K562 (cell line): ENCODE data around the gene KIAA0825. TPM values are rescaled to one million over a fixed set of nuclear protein-coding genes. Genes with fewer than 3 reads are reported as not detected.

Experiments
- ATAC-seq: fragments of 200-7000 bp; cut with Tn5 transposase; 3 replicates; pipeline ENCODE4 v1.9.1; 2020; ENCODE audit warnings: moderate library complexity
- BruUV-seq: library from RNA; stranded (reverse); fragments of 400-500 nt; replicated peaks from 2 replicates; lab custom pipeline; 2021; lab: Mats Ljungman, UMichigan
- CTCF ChIA-PET: fragments of 300-600 bp; formaldehyde crosslinking; extraction: SDS; loops from one replicate; lab custom pipeline; 2021; ENCODE audit warnings: low intra/inter-chr PET ratio; lab: Yijun Ruan, JAX
- POLR2A ChIA-PET: fragments of 300-600, 350-650 bp; sonication (Branson Sonifier 250); formaldehyde crosslinking; extraction: SDS; loops from one replicate; lab custom pipeline; 2021; ENCODE audit warnings: antibody characterized with exemption, inconsistent platforms; lab: Yijun Ruan, JAX
- DNase-seq, 4 experiments: peaks; one replicate each; pipeline versions ENCODE4 v3.0.0 to v3.0.0-alpha.2; 2011 to 2018; ENCODE audit warnings: low spot score in 3 of 4, mixed read lengths in 3 of 4; ENCODE audit errors: extremely low read depth in 1 of 4
- FAIRE-seq: peaks from 2 replicates; lab custom pipeline; 2011; peaks lifted over from hg19 to GRCh38; lab: Jason Lieb, UNC
- H2AFZ ChIP-seq: 2 replicates; pipeline ENCODE4 v1.6.0; 2011; ENCODE audit warnings: low read depth, low read length, control low read depth, inconsistent platforms
- H3K27ac ChIP-seq: fragments of 200-600 bp; 3 replicates; pipeline ENCODE4 v1.8.0; 2011; ENCODE audit warnings: low read depth, mild to moderate bottlenecking, control low read depth, inconsistent platforms, low read length, moderate library complexity, mixed read lengths; ENCODE audit errors: extremely low read depth
- H3K27me3 ChIP-seq, 2 experiments: fragments of 300-600 bp in 1 of 2; 2 replicates in 1 of 2; 3 replicates in 1 of 2; pipeline versions ENCODE4 v1.6.0 to v1.8.0; 2011; ENCODE audit warnings: inconsistent platforms in 2 of 2, low read length in 2 of 2, mild to moderate bottlenecking in 1 of 2, mixed read lengths in 1 of 2, moderate library complexity in 1 of 2; ENCODE audit not compliant: control insufficient read depth in 2 of 2, insufficient read depth in 2 of 2
- H3K36me3 ChIP-seq: fragments of 300-600 bp; 3 replicates; pipeline ENCODE4 v1.8.0; 2011; ENCODE audit warnings: mild to moderate bottlenecking, low read length, inconsistent platforms; ENCODE audit not compliant: control insufficient read depth, insufficient read depth
- H3K4me1 ChIP-seq, 2 experiments: fragments of 200-600 bp in 1 of 2; replicated peaks in 1 of 2; 2 replicates in 1 of 2; 3 replicates in 1 of 2; pipeline versions ENCODE4 v1.5.1 to v1.8.0; 2011; ENCODE audit warnings: inconsistent platforms in 2 of 2, low read length in 2 of 2, mild to moderate bottlenecking in 1 of 2, mixed read lengths in 1 of 2, moderate library complexity in 1 of 2; ENCODE audit not compliant: control insufficient read depth in 2 of 2, insufficient read depth in 2 of 2
- H3K4me2 ChIP-seq: 2 replicates; pipeline ENCODE4 v1.6.1; 2011; ENCODE audit warnings: low read length, control low read depth, inconsistent platforms, mixed read lengths; ENCODE audit not compliant: insufficient read depth
- H3K4me3 ChIP-seq: fragments of 200-600 bp; sonication (generic), shearing (Covaris generic); 2 replicates; pipeline ENCODE4 v1.5.1; 2016; ENCODE audit warnings: control low read depth, inconsistent platforms
- H3K79me2 ChIP-seq: fragments of 200-600 bp; 3 replicates; pipeline ENCODE4 v1.8.0; 2011; ENCODE audit warnings: low read length, inconsistent platforms; ENCODE audit not compliant: control insufficient read depth, insufficient read depth
- H3K9ac ChIP-seq, 2 experiments: 2 replicates each; pipeline versions ENCODE4 v1.6.0 to v1.6.1; 2011; ENCODE audit warnings: low read depth in 2 of 2, low read length in 2 of 2, control low read depth in 1 of 2, inconsistent platforms in 1 of 2, mild to moderate bottlenecking in 1 of 2, mixed read lengths in 1 of 2; ENCODE audit not compliant: insufficient read depth in 1 of 2
- H3K9me1 ChIP-seq: one replicate; pipeline ENCODE4 v1.6.0; 2011; ENCODE audit warnings: inconsistent platforms, mild to moderate bottlenecking, low read length, moderate library complexity; ENCODE audit not compliant: control insufficient read depth, insufficient read depth
- H3K9me3 ChIP-seq: replicated peaks from 2 replicates; pipeline ENCODE4 v1.5.1; 2011; ENCODE audit warnings: low read depth, low read length, inconsistent platforms; ENCODE audit not compliant: control insufficient read depth, insufficient read depth
- H4K20me1 ChIP-seq: replicated peaks from 2 replicates; pipeline ENCODE4 v1.6.1; 2011; ENCODE audit warnings: low read length, inconsistent platforms, mixed read lengths; ENCODE audit not compliant: control insufficient read depth, insufficient read depth
- BRD4 ChIP-seq: fragments of 200-600 bp; sonication (generic); IDR thresholded peaks from 2 replicates; pipeline ENCODE4 v1.6.1; 2017; ENCODE audit warnings: inconsistent platforms
- CREB1 ChIP-seq, 2 experiments: sonication (generic) in 1 of 2; formaldehyde crosslinking in 1 of 2; IDR thresholded peaks; 2 replicates each; pipeline versions ENCODE4 v1.6.1 to v1.8.0; 2012 to 2022; ENCODE audit warnings: inconsistent platforms in 1 of 2, mild to moderate bottlenecking in 1 of 2, missing genetic modification reagents in 1 of 2, moderate library complexity in 1 of 2
- MEF2D ChIP-seq: conservative IDR thresholded peaks from 2 replicates; pipeline ENCODE4 v1.6.1; 2016; ENCODE audit warnings: low read depth, missing genetic modification characterization, missing compliant biosample characterization
- RFX7 ChIP-seq: fragments of 250-450 bp; sonication (Bioruptor Pico); IDR thresholded peaks from 2 replicates; pipeline ENCODE4 v1.5.1; 2021; ENCODE audit warnings: mild to moderate bottlenecking
- ZC3H11A ChIP-seq: IDR thresholded peaks from 2 replicates; pipeline ENCODE4 v1.6.1; 2012; ENCODE audit warnings: low read depth, low read length, improper control_type of control experiment
- WGBS: fragments of 100-300 bp; shearing (Covaris generic); methylation state at CpG from one replicate; pipeline ENCODE4 v1.1.6; 2016; ENCODE audit warnings: low coverage, mixed read lengths; ENCODE audit not compliant: insufficient coverage; ENCODE audit errors: missing lambda C conversion rate; 5-methylcytosine and 5-hydroxymethylcytosine counted together
- in situ Hi-C: fragments of 300-500 bp; cut with MboI; formaldehyde crosslinking; loops from 4 replicates; pipeline ENCODE4 v1.15.0; 2018; ENCODE audit warnings: inconsistent platforms, mixed read lengths
- intact Hi-C: fragments of 100-400 bp; cut with micrococcal nuclease; formaldehyde crosslinking; loops from 2 replicates; pipeline ENCODE4 v1.14.2; 2022
- polyA plus RNA-seq, 8 experiments: library from polyadenylated mRNA; depleted of rRNA in 4 of 8; stranded (reverse) in 5 of 8; unstranded in 3 of 8; fragments of >200 nt; fragmentation: Nextera tagmentation in 2 of 8; fragmentation: Illumina TruSeq in 1 of 8; extraction: Ambion mirVana in 2 of 8; extraction: Trizol in 1 of 8; gene quantifications; 2 replicates each; pipeline versions ENCODE4 v1.2.1 to v1.2.3, GENCODE V29; 2011 to 2014; ENCODE audit warnings: inconsistent platforms in 1 of 8, missing spikeins in 1 of 8
- total RNA-seq, 7 experiments: library from RNA; depleted of rRNA in 6 of 7; stranded (reverse); fragments of >200 nt in 6 of 7; fragmentation: Illumina TruSeq in 2 of 7; extraction: Trizol in 2 of 7; gene quantifications; 2 replicates each; pipeline versions ENCODE4 v1.2.1 to v1.2.3, GENCODE V29; 2011 to 2021; ENCODE audit warnings: low replicate concordance in 1 of 7
- TF ChIP-seq, protein P1 (sequence below): fragments of 250-450 bp; sonication (Bioruptor Pico); IDR thresholded peaks from 2 replicates; pipeline ENCODE4 v1.4.0; 2020; ENCODE audit warnings: mild to moderate bottlenecking, moderate library complexity

The KIAA0825 gene
- total and polyA plus RNA-seq, 9 of the 15 experiments (the other 6 are each of a cell fraction or from before 2014, with no cell fraction given) = 0.05 to 0.36 (median 0.16) TPM; not detected in 1

DNA sequence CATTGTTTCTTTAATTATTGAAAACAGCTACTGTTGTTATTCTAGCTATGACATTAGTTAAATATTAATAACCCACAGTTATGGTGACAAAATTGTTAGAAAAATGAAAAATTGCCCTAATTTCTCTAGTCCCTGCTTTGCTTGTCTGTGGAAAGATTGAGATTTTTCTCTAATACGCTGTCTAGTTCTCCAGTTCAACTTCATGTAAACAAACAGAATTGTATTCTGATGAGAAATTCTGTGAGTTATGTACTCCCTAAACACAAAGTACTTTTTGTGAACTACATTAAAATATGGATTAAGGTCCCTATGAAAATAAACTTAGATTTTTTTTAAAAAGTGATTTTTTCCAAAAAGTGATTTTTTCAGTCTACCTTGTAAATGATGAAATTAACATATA is 8.8 kb upstream of the KIAA0825 start:
- BruUV-seq = no TSS peak
- Histone ChIP-seq H3K36me3 (peaks cover 31% of the 10 kb centered on the region; the same call in 2 of the 3 replicates), H3K9me3 (no peaks in the 10 kb centered on the region), H3K4me3 (no peak overlapping the region), H3K4me1 (no peaks in the 10 kb centered on the region; a peak in 1 of 5 replicates), H2AFZ (no peak overlapping the region), H3K9me1 (no peaks in the 10 kb centered on the region), H3K4me2 (no peak overlapping the region), H3K9ac (no peak overlapping the region), H3K79me2 (peaks cover 35% of the 10 kb centered on the region), H3K27me3 (no peaks in the 10 kb centered on the region), H3K27ac (no peak overlapping the region), H4K20me1 (no peaks in the 10 kb centered on the region)
- no peak for ATAC-seq
- FAIRE-seq = no peak
- DNase-seq = no peak
- 100% methylated on average over 1 of the region's 1 CpG for WGBS
- in situ Hi-C loops (no loop called here), intact Hi-C loops (no loop called here)
- ChIA-PET POLR2A (no interaction called here), CTCF (no interaction called here)
- no peak for TF ChIP-seq RFX7 (CRISPR knock-in tag)
- no peak for TF ChIP-seq ZC3H11A
- TF ChIP-seq CREB1 (IDR thresholded peaks at IDR 0.05) = no peak
- no peak for TF ChIP-seq CREB1 (CRISPR knock-in tag; IDR thresholded peaks at IDR 0.05)
- no peak for TF ChIP-seq MEF2D (tag)
- TF ChIP-seq, protein P1, sequence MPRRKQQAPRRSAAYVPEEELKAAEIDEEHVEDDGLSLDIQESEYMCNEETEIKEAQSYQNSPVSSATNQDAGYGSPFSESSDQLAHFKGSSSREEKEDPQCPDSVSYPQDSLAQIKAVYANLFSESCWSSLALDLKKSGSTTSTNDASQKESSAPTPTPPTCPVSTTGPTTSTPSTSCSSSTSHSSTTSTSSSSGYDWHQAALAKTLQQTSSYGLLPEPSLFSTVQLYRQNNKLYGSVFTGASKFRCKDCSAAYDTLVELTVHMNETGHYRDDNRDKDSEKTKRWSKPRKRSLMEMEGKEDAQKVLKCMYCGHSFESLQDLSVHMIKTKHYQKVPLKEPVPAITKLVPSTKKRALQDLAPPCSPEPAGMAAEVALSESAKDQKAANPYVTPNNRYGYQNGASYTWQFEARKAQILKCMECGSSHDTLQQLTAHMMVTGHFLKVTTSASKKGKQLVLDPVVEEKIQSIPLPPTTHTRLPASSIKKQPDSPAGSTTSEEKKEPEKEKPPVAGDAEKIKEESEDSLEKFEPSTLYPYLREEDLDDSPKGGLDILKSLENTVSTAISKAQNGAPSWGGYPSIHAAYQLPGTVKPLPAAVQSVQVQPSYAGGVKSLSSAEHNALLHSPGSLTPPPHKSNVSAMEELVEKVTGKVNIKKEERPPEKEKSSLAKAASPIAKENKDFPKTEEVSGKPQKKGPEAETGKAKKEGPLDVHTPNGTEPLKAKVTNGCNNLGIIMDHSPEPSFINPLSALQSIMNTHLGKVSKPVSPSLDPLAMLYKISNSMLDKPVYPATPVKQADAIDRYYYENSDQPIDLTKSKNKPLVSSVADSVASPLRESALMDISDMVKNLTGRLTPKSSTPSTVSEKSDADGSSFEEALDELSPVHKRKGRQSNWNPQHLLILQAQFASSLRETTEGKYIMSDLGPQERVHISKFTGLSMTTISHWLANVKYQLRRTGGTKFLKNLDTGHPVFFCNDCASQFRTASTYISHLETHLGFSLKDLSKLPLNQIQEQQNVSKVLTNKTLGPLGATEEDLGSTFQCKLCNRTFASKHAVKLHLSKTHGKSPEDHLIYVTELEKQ (CRISPR knock-in tag) = no peak
- no peak for TF ChIP-seq BRD4
